GM12892 (cell line): ENCODE measurements around the gene MAP3K9.

Experiments
- POLR2A ChIP-seq: IDR thresholded peaks from 2 replicates; pipeline ENCODE4 v1.6.1; 2011; ENCODE audit warnings: low read depth, low read length, control low read depth
- POLR2AphosphoS5 ChIP-seq: IDR thresholded peaks from 2 replicates; pipeline ENCODE4 v1.6.1; 2011; ENCODE audit warnings: low read depth, low read length, control low read depth
- TAF1 ChIP-seq: IDR thresholded peaks from 2 replicates; pipeline ENCODE4 v1.6.1; 2011; ENCODE audit warnings: low read depth, mild to moderate bottlenecking, control low read depth, low read length, borderline replicate concordance

DNA sequence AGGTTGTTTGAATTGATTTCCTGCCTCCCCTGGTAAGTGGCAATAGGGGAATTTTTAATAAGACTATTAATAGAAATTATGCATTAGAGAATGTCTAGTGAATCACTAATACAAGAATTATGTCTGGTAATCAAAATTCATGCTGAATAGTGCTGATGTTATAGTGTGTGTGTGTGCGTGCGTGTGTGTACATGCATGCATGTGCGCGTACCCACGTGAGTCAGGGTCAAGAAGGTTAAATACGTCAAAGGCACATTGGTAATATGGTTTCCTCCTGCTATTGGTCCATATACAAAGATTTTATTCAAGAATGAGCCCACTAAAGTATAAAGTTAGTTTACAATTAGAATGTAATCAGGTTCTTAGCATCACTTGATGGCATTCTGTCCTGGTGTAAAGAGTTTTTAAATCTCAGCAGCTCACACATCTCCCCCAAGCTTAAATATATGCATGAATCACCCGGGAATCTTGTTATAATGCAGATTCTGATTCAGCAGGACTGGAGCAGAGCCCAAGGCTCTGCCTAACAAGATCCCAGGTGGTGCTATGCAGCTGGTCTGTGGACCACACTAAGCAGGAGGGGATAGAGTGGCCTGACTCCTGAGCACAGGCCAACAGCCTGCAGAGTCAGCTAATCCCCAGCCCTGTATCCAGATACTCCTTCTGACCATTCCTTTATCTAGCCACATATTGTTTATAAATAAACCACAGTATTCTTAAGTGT lies 123.7 kb downstream of the MAP3K9 start:
- TF ChIP-seq POLR2AphosphoS5, result no peak
- no peak for TF ChIP-seq POLR2A
- TF ChIP-seq TAF1, result no peak
